Measurements from ENCODE around the gene CFAP46.

GRCh38 chr10:132914732-132915131, 27.6 kb downstream of the CFAP46 start:
- TF ChIP-seq CTCF (IDR thresholded peaks at IDR 0.05): no peak
- TF ChIP-seq POLR2A (IDR thresholded peaks at IDR 0.05): no peak

All from esophagus squamous epithelium (tissue), 4 donors.